Activated CD4-positive, CD25-positive, alpha-beta regulatory T cell (primary cell): ENCODE data around the gene NUP58.

Experiments
- DNase-seq, 4 experiments: peaks; one replicate each; lab custom pipeline; 2025; lab: John Stamatoyannopoulos, UW

The NUP58 gene, protein sequence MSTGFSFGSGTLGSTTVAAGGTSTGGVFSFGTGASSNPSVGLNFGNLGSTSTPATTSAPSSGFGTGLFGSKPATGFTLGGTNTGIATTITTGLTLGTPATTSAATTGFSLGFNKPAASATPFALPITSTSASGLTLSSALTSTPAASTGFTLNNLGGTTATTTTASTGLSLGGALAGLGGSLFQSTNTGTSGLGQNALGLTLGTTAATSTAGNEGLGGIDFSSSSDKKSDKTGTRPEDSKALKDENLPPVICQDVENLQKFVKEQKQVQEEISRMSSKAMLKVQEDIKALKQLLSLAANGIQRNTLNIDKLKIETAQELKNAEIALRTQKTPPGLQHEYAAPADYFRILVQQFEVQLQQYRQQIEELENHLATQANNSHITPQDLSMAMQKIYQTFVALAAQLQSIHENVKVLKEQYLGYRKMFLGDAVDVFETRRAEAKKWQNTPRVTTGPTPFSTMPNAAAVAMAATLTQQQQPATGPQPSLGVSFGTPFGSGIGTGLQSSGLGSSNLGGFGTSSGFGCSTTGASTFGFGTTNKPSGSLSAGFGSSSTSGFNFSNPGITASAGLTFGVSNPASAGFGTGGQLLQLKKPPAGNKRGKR

DNA sequence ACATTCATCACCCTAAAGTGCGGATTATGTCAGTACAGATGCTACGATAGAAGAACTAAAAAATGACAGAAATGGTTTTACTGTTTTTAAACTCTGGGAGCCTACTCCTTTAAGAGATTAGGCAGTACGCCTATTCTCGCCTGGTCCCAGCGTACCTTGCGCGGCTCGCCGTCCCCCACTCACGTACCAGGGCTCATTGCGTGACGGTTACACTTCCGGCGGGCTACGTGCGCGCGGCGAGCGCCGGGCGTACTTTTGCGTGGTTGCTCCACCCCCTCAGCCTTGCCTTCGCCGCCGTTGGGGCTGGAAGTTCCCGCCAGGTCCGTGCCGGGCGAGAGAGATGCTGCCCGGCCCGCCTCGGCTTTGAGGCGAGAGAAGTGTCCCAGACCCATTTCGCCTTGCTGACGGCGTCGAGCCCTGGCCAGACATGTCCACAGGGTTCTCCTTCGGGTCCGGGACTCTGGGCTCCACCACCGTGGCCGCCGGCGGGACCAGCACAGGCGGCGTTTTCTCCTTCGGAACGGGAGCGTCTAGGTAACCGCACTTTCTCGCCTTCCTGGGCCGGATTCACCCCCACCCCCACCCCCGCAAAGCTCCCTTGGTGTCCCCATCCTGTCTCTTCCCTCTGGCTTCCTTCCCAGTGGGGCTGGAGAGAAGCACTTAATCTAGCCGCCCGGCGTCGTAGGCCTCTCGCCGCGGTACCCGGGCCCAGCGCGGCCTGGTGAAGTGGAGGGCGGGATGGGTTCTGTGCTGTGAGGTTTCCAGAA lies at the start of gene NUP58:
Gene NUP58 (plus strand): TSS at position 279 of the 767 bp plus-strand sequence. CDS start 149 bp downstream, at position 428.
- DNase-seq = peak; percentile 85 to 90 (median 86)

DNA sequence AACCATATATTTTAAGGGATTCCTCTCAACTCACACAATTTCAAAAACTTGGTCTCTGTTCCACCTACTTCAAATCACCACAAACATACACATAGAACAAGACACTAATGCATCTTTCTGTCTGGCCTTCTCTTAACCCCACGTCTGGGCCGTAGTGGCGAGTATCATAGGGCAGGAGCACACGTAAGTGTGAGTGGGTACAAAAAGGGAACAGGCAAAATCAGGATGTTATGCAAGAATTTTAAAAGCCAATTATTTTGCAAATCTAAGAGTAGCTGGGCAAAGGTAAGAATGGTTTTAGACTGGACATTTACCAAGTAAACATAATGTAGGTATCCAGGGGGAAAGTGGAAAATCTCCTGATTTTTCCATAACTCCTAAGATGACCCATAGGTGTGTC lies 49.2 kb upstream of the NUP58 start:
- DNase-seq = no peak

DNA sequence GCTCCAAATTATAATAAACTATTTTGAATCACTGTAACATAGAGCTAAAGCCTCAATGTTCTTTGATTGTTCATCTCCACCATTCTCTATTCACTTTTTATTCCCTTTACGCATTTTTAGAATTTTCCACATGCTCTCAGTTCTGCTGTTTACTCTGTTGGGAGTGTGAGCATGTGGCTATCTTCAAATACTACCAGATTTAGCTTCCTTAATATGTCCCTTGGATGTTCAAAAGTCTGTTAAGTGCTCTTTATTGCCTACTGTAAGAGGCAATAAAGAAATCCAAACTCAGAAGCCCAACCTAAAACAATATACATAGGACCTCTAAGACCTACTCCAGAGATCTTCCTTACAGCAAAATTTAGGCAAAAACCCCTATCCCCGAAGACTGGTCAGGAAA lies 48.7 kb upstream of the NUP58 start:
- no peak for DNase-seq

DNA sequence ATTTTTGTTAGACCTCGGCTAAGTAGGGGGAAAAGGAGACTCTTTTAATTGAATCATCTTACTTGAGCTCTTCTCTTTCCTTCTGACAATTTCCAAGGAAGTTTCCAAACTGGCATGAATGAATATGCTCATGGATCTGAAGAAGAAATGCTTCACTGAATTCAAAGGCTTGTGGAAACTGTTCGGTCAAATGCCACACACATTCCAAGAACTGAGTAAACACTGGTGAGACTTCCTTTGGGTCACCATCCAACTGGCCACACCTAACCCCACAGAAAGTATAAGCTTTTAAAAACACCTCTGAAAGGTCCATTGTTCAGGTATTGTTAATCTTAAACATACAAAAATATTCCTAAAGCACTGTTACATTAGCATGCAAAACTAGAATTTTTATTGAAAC lies 47.7 kb upstream of the NUP58 start:
- no peak for DNase-seq

DNA sequence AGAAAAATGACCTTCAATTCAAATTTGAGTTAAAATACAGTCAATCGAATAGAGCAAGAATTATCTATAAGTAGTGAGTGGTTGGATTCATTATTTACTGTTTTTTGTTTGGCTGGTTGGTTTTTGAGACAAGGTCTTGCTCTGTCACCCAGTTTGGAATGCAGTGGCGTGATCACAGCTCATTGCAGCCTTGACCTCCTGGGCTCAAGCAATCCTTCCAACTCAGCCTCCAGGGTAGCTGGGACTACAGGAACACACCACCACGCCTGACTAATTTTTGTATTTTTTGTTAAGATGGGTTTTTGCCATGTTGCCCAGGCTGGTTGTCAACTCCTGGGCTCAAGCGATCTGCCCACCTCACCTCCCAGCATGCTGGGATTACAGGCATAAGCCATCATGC lies 39.2 kb upstream of the NUP58 start:
- DNase-seq = no peak

DNA sequence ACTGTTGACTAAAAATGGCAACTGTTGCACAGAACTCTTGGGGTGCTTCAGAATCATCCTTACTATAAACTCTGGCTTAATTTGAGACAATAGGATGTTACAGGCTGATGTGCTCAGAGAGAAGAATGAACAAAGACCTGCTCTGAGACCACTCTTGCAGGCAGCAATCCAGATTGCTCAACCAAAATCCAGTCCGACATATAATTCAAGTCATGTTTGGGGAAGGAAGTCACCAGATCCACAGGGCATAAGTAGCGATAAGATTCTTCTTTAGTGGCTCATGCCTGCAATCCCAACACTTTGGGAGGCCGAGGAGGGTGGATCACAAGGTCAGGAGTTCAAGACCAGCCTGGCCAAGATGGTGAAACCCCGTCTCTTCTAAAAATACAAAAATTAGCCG lies 34.7 kb upstream of the NUP58 start:
- no peak for DNase-seq

DNA sequence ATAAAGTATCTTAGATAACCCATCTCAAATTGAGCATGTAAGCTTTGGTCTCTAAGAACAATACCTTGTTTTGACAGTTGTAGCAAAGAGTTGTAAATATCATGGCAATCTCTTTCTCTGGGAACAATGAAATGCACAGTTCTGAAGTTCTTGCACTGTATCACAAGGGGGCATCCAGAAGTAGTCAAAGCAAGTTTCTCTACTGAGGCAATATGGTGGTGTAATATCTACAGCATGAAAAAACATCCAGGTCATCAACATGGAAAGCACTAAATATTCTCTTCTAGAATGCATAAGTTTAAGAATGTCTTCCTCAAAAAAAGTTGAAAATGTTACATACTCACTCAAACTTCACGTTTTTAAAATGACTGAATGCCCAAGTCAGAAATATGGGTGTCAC lies 33.7 kb upstream of the NUP58 start:
- DNase-seq = no peak

DNA sequence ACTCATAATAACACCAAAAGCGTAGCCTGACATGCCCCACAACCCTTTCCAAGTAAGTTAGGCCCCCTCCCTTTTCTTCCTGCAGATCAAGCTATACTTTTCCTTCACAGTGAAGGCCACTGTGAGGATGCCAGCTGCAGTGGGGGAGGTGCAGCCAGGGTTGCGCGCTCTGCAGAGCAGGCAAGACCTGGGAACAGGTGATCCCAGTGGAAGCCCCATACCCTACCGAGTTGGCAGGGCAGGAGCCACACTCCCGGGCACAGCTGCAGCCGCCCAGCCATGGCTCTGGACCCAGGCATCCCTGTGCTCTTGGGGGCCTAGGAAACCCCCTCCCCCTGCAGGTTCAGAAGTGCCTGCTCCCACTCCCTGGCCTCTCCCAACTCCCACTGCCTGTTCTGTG lies 32.9 kb upstream of the NUP58 start:
- DNase-seq = no peak

DNA sequence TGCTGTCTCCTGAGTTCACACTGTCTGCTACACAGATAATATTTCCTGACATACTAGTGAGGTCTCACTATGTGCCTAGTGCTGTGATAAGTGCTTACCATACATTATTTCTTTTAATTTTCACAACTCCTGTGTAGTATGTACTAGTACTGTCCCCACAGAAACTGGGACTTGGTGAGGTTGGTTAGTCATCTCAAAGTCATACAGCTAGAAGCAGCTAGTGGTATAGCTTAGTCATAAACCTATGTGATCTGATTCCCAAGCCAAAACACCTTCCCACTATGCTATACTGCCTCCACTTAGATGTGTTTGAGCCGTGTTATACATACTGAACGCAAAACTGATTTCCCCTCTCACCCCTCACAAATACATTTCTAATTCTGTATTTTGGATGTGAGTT lies 24.7 kb upstream of the NUP58 start:
- no peak for DNase-seq

DNA sequence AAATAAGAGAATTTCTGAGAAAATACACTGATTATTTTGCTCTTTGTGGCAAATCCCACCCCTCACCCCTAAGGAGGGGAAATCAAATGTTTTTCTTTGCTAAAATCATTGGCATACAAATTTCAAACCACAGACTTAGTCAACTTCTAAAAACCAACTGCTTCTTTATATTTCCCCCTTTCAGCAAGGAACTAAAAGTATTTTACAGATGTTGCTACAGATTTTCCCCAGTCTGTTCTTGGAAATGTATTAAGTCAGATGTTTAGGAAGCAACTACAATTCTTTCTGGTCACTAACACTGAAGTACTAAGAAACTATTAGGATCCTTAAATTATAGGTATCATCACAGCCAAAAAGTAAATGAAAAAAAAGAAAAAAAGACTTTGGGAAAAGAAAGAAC lies 21.0 kb upstream of the NUP58 start:
- DNase-seq = no peak

DNA sequence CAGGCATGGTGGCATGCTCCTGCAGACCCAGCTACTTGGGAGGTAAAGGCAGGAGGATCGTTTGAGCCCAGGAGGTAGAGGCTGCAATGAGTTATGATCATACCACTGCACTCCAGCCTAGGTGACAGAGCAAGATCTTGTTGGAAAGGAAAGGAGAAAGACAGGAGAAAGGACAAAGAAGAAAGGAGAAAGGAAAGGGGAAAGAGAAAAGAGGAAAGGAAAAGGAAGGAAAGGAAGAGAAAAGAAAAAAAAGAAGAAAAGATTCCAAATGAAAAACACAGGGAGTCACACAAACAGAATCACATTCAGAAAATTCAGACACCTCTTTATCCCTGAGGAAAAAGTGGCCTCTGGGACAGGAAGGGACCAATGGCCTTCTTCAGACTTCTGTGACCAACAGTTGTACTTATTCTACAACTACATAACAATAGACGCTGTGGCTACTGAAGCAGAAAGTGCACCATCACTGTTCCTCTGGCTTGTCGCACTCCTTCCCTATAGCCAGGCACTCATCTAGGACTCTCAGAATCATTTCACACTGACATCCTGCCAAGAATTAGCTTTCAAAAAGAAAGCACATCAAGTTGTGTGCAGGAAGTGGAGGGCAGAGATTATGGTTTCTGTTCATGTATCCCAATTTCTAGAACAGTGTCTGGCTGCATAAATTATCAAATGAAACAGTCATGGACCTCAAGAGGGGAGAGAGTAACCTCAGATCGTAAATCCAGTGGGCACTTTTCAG lies 20.1 kb upstream of the NUP58 start:
- no peak for DNase-seq

DNA sequence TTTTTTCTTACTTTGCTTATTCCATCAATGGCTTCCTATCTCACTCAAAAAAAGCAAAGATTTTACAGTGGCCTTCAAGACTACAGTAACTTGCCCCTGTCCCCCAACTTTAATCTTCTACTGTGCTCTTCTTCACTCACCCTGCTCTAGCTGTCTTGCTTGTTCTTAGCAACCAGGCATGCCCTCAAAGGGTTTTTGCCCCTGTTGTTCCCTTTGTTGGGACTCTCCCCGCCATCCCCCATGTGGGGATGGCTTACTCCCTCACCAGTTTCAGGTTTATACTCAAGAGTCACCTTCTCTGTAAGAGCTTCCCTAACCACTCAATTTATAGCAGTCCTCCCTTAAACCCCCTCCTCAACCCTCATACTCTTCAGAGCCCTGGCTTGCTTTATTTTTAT lies 19.5 kb upstream of the NUP58 start:
- DNase-seq = no peak

DNA sequence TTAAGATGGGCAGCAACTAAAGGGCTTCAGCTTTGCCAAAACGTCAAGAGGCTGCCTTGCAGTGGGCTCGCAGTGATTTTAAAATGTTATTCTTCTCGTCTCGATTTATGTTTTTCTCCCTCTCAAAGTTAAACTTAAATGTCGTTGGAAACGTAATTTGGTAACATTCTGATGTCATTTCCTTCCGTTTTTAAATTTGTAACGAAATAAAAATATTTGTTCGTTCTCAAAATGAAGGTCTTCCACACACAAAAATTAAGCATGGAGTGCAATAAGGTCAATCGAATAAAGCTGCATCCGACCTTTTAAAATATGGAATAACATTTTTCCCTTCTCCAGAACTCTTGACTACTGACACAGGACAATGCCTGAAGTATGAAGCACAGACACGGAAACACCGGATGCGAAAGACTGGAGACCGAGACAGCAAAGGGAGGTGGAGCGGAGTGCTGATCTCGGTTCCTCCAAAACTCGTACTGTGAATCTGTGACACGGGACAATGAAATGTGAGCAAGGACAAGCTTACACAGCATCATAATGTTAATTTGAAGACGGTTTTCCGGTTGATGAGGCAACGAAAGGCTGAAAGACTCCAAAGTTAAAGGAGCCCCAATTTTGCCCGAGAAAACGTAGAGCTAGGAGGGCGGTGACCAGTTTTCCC lies 15.0 kb upstream of the NUP58 start:
- peak in 3 of 4 experiments; percentile 1 to 6 (median 4) for DNase-seq

DNA sequence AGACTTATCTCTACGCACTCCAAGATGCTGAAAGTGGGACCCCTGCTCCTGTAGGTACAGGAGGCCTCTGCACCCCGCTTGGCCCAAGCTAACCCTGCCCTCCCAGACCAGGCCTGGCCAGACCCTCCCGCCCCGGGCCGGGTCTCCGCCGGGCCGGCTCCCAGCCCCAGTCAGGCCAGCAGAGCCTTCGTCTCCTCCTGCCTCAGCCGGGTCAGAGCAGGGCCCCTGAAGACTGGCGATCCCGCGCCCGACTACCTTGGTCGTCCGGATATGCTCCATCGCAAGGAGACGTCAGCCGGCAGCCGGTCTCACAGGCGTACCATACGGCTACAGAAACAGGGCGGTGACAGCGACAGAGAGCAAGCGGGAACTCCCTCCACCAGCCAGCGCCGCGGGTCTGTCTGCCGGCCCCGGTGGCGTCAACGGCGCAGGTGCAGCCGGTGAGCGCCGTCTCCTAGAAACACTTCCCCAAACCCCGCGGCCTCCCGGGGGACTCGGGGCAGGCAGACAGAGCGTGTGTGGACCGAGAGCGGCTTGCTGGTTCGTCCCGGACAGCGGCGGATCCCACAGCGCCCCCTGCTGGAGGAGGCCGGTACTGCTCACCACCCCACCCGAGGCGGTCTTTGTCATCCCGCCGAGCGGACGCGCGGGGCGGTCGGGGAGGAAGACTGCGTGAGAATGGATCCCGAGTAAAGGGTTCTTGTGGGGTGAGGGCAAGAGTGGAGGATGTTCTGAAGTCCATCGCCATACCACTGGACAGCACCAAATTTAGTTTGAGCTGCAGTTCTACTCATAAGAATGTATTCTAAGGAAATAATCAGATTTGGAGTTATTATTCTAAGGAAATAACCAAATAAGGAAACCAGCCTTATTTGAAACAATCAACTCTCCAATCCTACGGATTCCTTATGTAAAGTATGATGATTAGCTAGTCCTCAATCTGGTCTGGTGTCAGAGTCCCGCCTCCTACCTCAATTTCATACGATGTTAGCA lies 14.2 kb upstream of the NUP58 start, which contains the start of gene MTMR6:
Gene MTMR6 (minus strand): TSS at position 520 of the 993 bp plus-strand sequence. CDS start 241 bp downstream, at position 279.
- peak; percentile 83 to 94 (median 92) for DNase-seq

DNA sequence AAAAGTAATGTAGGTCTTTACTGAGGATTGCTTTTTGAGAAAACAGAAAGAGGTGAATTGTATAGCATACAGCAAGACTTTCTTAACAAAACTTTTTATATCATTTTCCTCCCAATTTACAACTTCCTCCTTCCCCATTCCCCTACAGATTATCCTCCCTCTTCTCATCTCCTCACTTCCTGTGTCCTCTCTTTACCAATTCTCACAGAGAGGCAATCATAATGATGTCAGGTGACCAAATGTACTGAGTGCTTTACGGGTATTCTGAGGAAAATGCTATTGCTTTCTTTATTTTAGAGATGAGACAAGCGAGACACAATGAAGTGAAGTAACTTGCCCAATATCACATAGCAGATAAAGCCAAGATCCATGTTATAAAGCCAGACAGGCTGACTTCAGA lies 12.5 kb upstream of the NUP58 start:
- DNase-seq = no peak

DNA sequence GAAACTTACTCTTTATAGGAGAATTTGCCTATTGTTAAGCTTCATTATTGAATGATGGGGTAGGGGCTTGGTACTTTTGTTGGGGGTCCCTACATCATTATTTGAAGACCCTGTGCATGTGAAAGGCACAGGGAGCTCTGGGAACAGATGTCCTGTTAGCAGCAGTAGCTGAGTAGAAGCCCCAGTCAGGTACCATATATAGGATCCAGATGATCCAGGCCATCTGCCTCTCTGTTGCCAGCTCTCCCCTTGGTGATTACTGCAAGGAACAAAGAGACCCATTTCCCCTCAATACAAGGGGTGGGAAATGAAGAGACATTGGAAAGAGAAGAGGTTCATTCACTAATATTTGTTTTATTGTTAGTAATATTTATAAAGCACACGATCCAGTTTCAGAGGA lies 9.7 kb upstream of the NUP58 start:
- DNase-seq = no peak

DNA sequence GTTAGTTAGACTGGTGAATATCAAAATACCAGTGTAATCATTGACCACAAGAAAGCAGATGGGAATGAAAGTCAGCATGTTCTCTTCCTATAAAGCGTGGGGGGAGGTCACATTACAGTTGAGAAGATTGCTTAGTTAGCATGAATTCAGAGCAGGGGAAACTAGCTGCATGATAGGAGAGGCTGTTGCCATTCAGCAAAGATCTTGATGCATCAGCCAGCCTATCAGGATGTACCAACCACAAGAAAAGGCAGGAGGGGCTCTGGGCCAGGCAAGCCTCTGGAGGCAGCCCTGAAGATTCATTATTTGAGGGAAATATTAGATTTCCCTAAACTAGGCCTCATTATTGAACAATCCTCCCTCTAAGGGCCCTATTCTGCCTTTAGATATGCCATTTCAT lies 9.1 kb upstream of the NUP58 start:
- no peak for DNase-seq

DNA sequence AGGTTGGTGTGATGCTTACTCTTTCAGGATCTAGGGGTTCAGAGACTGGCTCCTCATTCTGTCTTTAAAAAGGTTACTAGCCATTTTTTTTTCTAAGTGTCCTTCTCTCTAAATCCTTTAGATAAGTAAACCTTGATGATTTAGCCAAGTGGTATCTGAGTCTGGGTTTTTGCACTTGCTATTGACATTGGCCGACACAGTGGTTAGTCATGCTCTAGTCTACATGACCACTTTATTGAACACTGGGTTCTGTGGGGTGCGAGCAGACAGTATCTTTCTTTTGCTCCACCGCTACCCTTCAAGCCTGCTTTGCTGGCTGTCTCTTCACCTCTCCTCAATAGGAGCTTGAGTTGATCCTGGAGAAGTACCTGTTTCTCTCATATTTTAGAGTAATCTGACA lies 6.2 kb upstream of the NUP58 start:
- DNase-seq = no peak

DNA sequence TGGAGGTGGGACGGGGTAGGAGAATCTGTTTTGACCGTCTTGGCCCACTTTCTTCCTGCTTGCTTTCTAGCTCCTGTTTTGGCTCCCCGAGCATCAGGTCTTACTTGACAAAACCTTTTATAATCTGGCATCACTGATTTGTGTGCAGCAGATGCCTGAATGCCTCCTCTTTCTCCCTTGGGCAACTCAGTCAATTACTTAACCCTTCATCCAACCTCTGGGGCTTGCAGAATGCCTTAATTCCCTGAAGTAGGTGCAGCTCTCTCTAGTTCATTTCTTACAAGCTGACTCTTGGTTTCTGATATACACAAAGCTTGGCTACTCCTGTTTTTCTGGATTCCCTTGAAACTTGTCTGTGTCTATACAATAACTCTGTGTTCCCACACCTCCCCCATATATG lies 5.7 kb upstream of the NUP58 start:
- no peak for DNase-seq

DNA sequence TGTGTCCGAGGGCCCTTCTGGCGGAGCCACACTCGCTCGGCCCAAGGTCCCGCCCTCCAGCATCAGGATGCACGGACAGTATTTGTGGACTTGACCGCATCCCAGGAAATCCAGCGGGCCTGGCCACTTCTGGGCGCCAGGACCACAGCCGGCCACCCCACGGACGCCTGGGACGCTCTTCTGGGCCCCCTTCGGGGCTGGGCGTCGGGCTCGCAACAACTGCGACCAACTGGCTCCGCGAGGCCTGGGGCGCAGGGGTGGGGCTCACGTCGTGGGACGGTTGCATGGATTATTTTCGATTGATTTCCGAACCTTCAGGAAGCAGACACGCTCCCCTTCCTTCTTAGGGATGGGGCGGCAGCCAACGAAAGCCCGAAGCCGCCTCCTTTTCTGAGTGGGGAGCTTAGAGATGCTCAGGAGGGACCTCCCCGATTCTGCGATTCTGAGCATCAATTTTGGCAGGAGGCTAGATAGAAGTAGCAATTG lies 521 bp upstream of the NUP58 start:
- DNase-seq = peak in 1 of 4 experiments; percentile 19
